Mucosa of rectum (tissue), 2 donors: Measurements from ENCODE around the gene CLDN15.
"Not testable (repeated sequence)": the region's sequence is repeated elsewhere in the genome, so short reads cannot be mapped to it uniquely, and the experiment has no call there.

Experiments
- H3K27ac ChIP-seq, 2 donors: one replicate each; pipeline ENCODE4 v1.7.0; 2013; ENCODE audit warnings: inconsistent platforms in 2 of 2, low read depth in 2 of 2, low read length in 2 of 2
- H3K27me3 ChIP-seq, 2 donors: one replicate each; pipeline ENCODE4 v1.7.0; 2013; ENCODE audit warnings: low read length in 2 of 2; ENCODE audit not compliant: control insufficient read depth in 2 of 2, insufficient read depth in 2 of 2
- H3K36me3 ChIP-seq, 2 donors: one replicate each; pipeline ENCODE4 v1.7.0; 2013; ENCODE audit warnings: low read length in 2 of 2; ENCODE audit not compliant: control insufficient read depth in 2 of 2, insufficient read depth in 2 of 2
- H3K4me1 ChIP-seq, 2 donors: one replicate each; pipeline ENCODE4 v1.7.0; 2013; ENCODE audit warnings: low read length in 2 of 2, mild to moderate bottlenecking in 1 of 2; ENCODE audit not compliant: control insufficient read depth in 2 of 2, insufficient read depth in 2 of 2
- H3K4me3 ChIP-seq, 2 donors: one replicate each; pipeline ENCODE4 v1.7.0; 2013; ENCODE audit warnings: low read length in 2 of 2
- H3K9ac ChIP-seq, 2 donors: one replicate each; pipeline ENCODE4 v1.7.0; 2013; ENCODE audit warnings: low read length in 2 of 2, low read depth in 1 of 2, mild to moderate bottlenecking in 1 of 2
- H3K9me3 ChIP-seq, 2 donors: one replicate each; pipeline ENCODE4 v1.7.0; 2013; ENCODE audit warnings: low read length in 2 of 2; ENCODE audit not compliant: control insufficient read depth in 2 of 2
- donor health status: healthy.
- donor health status: Normal muscosa, but diverticular disease.

CLDN15 gene

GRCh38 chr7:101199522-101199921 is 38.1 kb downstream of the CLDN15 start:
- not testable (repeated sequence) for H3K27me3 ChIP-seq, H3K27ac ChIP-seq, H3K4me3 ChIP-seq, H3K9ac ChIP-seq, H3K36me3 ChIP-seq, H3K9me3 ChIP-seq
- peaks cover 12 to 14% of the 10 kb centered on the region in 2 donors for H3K4me1 ChIP-seq

DNA sequence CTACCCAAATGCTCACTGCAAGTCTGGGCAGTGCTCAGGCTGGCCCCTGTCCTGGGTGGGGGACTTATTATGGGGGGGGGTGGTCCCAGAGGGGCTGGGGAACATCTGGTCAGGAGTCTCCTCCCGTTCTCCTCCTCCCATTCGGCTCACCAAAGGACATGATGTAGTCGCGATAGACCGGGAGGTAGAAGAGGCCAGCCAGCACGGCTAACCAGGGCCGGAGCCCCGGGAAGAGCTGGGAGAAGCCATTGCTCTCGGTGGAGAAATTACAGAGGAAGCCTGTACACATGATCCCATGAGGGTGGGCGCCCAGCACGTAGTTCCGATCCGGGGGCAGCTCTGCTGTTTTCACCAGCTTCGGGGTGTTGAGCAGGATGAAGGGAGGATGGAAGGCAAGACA is 39.1 kb downstream of the CLDN15 start:
- H3K27ac ChIP-seq: no peak overlapping the region
- no peaks in the 10 kb centered on the region for H3K9me3 ChIP-seq
- H3K9ac ChIP-seq: no peak overlapping the region
- no peaks in the 10 kb centered on the region for H3K36me3 ChIP-seq
- no peak overlapping the region for H3K4me3 ChIP-seq
- H3K4me1 ChIP-seq: peaks cover 12 to 14% of the 10 kb centered on the region in 2 donors
- peaks cover 0 to 6% of the 10 kb centered on the region in 2 donors for H3K27me3 ChIP-seq

GRCh38 chr7:101197991-101198390 is 39.6 kb downstream of the CLDN15 start:
- H3K4me3 ChIP-seq: no peak overlapping the region
- H3K9me3 ChIP-seq: no peaks in the 10 kb centered on the region
- no peak overlapping the region for H3K9ac ChIP-seq
- no peak overlapping the region for H3K27ac ChIP-seq
- H3K36me3 ChIP-seq: no peaks in the 10 kb centered on the region
- peaks cover 12 to 14% of the 10 kb centered on the region in 2 donors for H3K4me1 ChIP-seq
- peaks cover 0 to 5% of the 10 kb centered on the region in 2 donors for H3K27me3 ChIP-seq

DNA sequence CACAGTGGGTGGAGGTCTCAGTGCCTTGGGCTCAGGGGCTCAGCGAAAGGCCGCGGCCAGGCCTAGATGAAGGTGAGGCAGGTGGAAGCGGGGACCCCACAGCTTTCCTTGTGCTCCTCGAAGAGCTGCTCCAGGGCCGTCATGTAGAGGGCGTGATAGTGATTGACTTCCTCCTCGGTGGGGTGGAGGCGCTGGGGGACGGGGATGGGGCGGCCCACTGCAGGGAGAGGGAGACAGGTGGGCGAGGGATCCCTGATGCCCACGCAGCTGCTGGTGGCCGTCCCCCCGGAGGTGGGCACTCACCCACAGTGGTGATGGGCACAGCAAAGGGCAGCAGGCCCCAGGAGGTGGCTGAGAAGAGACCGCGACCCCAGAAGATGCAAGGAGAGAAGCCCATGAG is 41.7 kb downstream of the CLDN15 start:
- no peak overlapping the region for H3K27ac ChIP-seq
- peaks cover 0 to 4% of the 10 kb centered on the region in 2 donors for H3K27me3 ChIP-seq
- no peaks in the 10 kb centered on the region for H3K9me3 ChIP-seq
- H3K4me3 ChIP-seq: no peak overlapping the region
- H3K9ac ChIP-seq: no peak overlapping the region
- H3K4me1 ChIP-seq: peaks cover 5 to 9% of the 10 kb centered on the region in 2 donors
- H3K36me3 ChIP-seq: no peaks in the 10 kb centered on the region

DNA sequence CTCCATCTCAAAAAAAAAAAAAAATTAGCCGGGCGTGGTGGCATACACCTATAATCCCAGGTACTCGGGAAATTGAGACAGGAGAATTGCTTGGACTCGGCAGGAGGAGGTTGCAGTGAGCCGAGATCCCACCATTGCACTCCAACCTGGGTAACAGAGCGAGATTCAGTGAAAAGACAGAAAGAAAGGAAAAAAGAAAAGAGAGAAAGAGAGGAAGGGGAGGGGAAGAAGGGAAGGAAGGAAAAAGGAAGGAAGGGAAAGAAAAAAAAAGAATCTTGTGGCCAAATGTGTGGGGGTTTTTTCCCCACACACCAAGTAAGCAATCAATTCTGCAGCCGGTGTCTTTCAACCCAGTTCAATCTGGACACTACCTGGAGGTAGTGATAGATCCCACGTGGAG is 48.5 kb downstream of the CLDN15 start:
- Histone ChIP-seq H3K27me3 (no peaks in the 10 kb centered on the region), H3K27ac (no peak overlapping the region), H3K9me3 (no peaks in the 10 kb centered on the region), H3K4me3 (no peak overlapping the region), H3K4me1 (peaks cover 3% of the 10 kb centered on the region in 2 donors), H3K9ac (no peak overlapping the region), H3K36me3 (no peaks in the 10 kb centered on the region)

DNA sequence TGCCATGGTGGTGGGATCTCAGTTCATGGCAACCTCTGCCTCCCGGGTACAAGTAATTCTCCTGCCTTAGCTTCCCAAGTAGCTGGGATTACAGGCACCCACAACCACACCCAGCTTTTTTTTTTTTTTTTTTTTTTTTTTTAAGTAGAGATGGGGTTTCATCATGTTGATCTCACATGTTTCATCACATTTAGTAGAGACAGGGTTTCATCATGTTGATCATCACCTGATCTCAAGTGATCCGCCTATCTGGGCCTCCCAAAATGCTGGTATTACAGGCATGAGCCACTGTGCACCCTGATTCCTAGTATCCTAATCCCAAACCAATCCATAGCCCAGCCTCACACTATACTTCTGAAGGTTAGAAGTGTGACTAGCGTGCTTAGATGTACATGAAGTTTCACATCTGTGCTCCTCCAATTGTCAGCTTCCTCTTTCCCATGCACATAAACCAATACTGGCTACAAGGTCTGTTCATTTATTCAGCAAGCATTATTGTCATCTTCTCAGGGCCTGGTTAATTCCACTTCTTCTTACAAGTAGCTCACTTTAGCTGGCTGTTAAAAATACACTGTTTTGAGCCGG is 50.7 kb downstream of the CLDN15 start:
- Histone ChIP-seq H3K4me3 (no peak overlapping the region), H3K9ac (no peak overlapping the region), H3K9me3 (no peaks in the 10 kb centered on the region), H3K27ac (no peak overlapping the region), H3K36me3 (no peaks in the 10 kb centered on the region), H3K27me3 (peaks cover 0 to 3% of the 10 kb centered on the region in 2 donors), H3K4me1 (peaks cover 4 to 5% of the 10 kb centered on the region in 2 donors)

- no peak overlapping the region for H3K9ac ChIP-seq
- H3K4me3 ChIP-seq: no peak overlapping the region
- H3K36me3 ChIP-seq: no peaks in the 10 kb centered on the region
Observed at GRCh38 chr7:101186194-101186593, 51.4 kb downstream of the CLDN15 start.

DNA sequence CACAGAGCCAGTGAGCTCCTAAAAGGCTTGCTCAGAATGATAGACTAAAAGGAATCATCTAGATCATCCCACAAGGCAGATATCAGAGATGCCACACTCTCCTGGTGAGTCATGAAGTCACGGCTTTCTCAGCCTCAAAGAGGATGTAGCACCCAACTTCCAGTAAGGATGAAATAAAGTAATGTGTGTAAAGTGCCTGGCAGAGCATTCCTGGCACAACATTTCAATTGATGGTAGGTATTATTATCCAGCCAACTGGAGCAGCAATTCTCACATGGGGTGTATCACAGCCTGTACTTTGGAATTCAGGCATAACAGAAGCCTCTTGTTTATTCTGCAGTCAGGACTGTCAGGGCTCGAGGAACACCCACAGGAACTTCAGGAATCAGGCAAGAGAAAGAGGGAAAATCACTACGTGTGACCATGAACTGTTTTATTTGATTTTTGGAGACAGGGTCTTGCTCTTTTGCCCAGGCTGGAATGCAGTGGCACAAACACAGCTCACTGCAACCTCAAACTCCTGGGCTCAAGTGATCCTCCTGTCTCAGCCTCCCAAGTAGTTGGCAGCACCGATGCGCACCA is 52.3 kb downstream of the CLDN15 start:
- Histone ChIP-seq H3K9ac (no peak overlapping the region), H3K27me3 (peaks cover 5 to 9% of the 10 kb centered on the region in 2 donors), H3K36me3 (no peaks in the 10 kb centered on the region), H3K4me3 (no peak overlapping the region), H3K9me3 (no peaks in the 10 kb centered on the region), H3K27ac (no peak overlapping the region), H3K4me1 (peaks cover 4 to 5% of the 10 kb centered on the region in 2 donors)

More at GRCh38 chr7:101186194-101186593, 51.4 kb downstream of the CLDN15 start:
- Histone ChIP-seq H3K27ac (no peak overlapping the region), H3K27me3 (peaks cover 0 to 3% of the 10 kb centered on the region in 2 donors), H3K9me3 (no peaks in the 10 kb centered on the region), H3K4me1 (peaks cover 4 to 5% of the 10 kb centered on the region in 2 donors)
